H1 (cell line): Measurements from ENCODE around the gene SLC43A3. TPM values are rescaled to one million over a fixed set of nuclear protein-coding genes. Genes with fewer than 3 reads are reported as not detected.

Experiments used
- polyA plus RNA-seq, 7 experiments: library from polyadenylated mRNA; depleted of rRNA in 3 of 7; stranded (reverse) in 5 of 7; unstranded in 2 of 7; fragments of >200 nt in 5 of 7; fragments of 200-250 nt in 2 of 7; gene quantifications; 1 replicate in 5 of 7; 2 replicates in 1 of 7; 4 replicates in 1 of 7; pipeline versions ENCODE4 v1.2.1 to v1.2.3, GENCODE V29; 2011 to 2013; ENCODE audit warnings: missing spikeins in 2 of 7, mixed read lengths in 2 of 7
- total RNA-seq: library from RNA; stranded (reverse); fragmentation: NEBNext Ultra II Directional; extraction: Animal tissue kit (Norgen Biotek cat#: 25700); gene quantifications from 2 replicates; pipeline ENCODE4 v1.2.1, GENCODE V29; 2021
- TF ChIP-seq, protein P1 (sequence below): IDR thresholded peaks from 2 replicates; pipeline ENCODE4 v1.6.1; 2012; ENCODE audit warnings: low read length, inconsistent platforms

Gene SLC43A3
- total and polyA plus RNA-seq, 2 of the 8 experiments (the other 6 are each of a cell fraction or from before 2014, with no cell fraction given): 31.8 to 67.8 TPM

DNA sequence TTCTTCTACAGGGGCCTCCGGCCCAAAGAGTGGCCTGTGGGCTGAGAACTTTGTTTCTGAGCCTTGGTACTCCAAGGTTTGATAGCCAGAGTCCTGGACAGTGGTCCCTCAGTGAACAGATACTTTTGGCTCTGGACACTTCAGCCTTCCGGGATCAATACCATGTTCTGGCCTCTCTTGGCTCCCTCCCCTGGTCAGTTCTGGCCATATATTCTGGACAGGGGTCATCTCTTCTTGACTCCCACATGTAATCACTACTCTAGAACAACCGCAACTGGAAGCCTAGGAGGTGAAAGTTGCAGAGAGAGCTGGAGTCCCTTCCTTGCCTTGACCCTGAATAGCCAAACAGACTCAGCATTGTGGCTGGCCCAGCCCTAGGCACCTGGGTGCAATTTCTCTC, 35.7 kb upstream of the SLC43A3 start (continued):
- TF ChIP-seq, protein P1, sequence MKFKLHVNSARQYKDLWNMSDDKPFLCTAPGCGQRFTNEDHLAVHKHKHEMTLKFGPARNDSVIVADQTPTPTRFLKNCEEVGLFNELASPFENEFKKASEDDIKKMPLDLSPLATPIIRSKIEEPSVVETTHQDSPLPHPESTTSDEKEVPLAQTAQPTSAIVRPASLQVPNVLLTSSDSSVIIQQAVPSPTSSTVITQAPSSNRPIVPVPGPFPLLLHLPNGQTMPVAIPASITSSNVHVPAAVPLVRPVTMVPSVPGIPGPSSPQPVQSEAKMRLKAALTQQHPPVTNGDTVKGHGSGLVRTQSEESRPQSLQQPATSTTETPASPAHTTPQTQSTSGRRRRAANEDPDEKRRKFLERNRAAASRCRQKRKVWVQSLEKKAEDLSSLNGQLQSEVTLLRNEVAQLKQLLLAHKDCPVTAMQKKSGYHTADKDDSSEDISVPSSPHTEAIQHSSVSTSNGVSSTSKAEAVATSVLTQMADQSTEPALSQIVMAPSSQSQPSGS: no peak
